GM12878 (cell line): ENCODE data around the gene ASCC2.

Experiments
- BACH1 ChIP-seq: fragments of 450-650 bp; IDR thresholded peaks from 2 replicates; pipeline ENCODE4 v1.6.1; 2017; ENCODE audit warnings: mild to moderate bottlenecking, borderline replicate concordance
- CREM ChIP-seq: IDR thresholded peaks from 2 replicates; pipeline ENCODE4 v1.6.1; 2014; ENCODE audit warnings: antibody characterized with exemption, low read depth
- IKZF1 ChIP-seq: fragments of 450-650 bp; conservative IDR thresholded peaks from 2 replicates; pipeline ENCODE4 v1.6.1; 2017; ENCODE audit warnings: antibody characterized with exemption, mild to moderate bottlenecking
- SIN3A ChIP-seq: IDR thresholded peaks from 2 replicates; pipeline ENCODE4 v1.6.1; 2012; ENCODE audit warnings: low read depth, low read length, improper control_type of control experiment
- SP1 ChIP-seq: IDR thresholded peaks from one replicate; pipeline ENCODE4 v1.6.1; 2011; ENCODE audit warnings: low read depth, low read length
- TAF1 ChIP-seq: IDR thresholded peaks from 2 replicates; pipeline ENCODE4 v1.6.1; 2011; ENCODE audit warnings: mild to moderate bottlenecking, low read depth, low read length, borderline replicate concordance
- TCF12 ChIP-seq: IDR thresholded peaks from 2 replicates; pipeline ENCODE4 v1.6.1; 2011; ENCODE audit warnings: low read depth, mild to moderate bottlenecking, low read length
- ZNF274 ChIP-seq: IDR thresholded peaks from one replicate; pipeline ENCODE4 v1.8.0; 2011; ENCODE audit not compliant: insufficient read length, insufficient read depth
- ZNF384 ChIP-seq: IDR thresholded peaks from 2 replicates; pipeline ENCODE4 v1.6.1; 2012; ENCODE audit warnings: low read depth, mild to moderate bottlenecking, low read length, improper control_type of control experiment, borderline replicate concordance
- TF ChIP-seq, protein P1 (sequence below): fragments of 450-650 bp; IDR thresholded peaks from 2 replicates; pipeline ENCODE4 v1.6.1; 2017; ENCODE audit warnings: mild to moderate bottlenecking, moderate library complexity
- TF ChIP-seq, protein P2 (sequence below), 3 experiments: IDR thresholded peaks in 2 of 3; conservative IDR thresholded peaks in 1 of 3; 2 replicates each; pipeline ENCODE4 v1.5.1; 2011; ENCODE audit warnings: low read depth in 3 of 3, low read length in 3 of 3, mild to moderate bottlenecking in 3 of 3, control low read depth in 2 of 3, moderate library complexity in 2 of 3, inconsistent platforms in 1 of 3, mixed read lengths in 1 of 3; ENCODE audit not compliant: control insufficient read depth in 2 of 3, insufficient read depth in 1 of 3; ENCODE audit errors: extremely low read depth in 1 of 3
- TF ChIP-seq, protein P3 (sequence below): fragments of 150-350 bp; IDR thresholded peaks from 2 replicates; pipeline ENCODE4 v1.6.1; 2016; ENCODE audit warnings: low read depth, low read length
- TF ChIP-seq, protein P4 (sequence below): IDR thresholded peaks from 2 replicates; pipeline ENCODE4 v1.6.1; 2011; ENCODE audit warnings: borderline replicate concordance, low read depth, mild to moderate bottlenecking, moderate library complexity, low read length; ENCODE audit not compliant: insufficient read depth, poor library complexity, severe bottlenecking

DNA sequence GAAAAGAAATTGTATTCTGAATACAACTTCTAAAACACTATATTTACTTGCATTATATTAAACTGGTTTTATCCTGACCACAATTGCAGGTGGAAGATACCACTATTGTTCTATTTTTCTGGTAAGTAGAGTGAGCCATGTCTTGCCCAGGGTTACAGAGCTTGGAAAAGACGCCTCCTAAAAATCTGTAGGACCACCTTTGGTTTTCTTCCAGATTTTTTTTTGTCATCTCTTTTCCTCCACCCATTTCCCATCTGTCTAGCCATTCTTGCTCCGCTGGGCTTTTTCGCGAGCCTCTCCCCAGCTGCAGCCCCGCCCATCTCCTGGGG is 44.6 kb upstream of the ASCC2 start:
- TF ChIP-seq, protein P1, sequence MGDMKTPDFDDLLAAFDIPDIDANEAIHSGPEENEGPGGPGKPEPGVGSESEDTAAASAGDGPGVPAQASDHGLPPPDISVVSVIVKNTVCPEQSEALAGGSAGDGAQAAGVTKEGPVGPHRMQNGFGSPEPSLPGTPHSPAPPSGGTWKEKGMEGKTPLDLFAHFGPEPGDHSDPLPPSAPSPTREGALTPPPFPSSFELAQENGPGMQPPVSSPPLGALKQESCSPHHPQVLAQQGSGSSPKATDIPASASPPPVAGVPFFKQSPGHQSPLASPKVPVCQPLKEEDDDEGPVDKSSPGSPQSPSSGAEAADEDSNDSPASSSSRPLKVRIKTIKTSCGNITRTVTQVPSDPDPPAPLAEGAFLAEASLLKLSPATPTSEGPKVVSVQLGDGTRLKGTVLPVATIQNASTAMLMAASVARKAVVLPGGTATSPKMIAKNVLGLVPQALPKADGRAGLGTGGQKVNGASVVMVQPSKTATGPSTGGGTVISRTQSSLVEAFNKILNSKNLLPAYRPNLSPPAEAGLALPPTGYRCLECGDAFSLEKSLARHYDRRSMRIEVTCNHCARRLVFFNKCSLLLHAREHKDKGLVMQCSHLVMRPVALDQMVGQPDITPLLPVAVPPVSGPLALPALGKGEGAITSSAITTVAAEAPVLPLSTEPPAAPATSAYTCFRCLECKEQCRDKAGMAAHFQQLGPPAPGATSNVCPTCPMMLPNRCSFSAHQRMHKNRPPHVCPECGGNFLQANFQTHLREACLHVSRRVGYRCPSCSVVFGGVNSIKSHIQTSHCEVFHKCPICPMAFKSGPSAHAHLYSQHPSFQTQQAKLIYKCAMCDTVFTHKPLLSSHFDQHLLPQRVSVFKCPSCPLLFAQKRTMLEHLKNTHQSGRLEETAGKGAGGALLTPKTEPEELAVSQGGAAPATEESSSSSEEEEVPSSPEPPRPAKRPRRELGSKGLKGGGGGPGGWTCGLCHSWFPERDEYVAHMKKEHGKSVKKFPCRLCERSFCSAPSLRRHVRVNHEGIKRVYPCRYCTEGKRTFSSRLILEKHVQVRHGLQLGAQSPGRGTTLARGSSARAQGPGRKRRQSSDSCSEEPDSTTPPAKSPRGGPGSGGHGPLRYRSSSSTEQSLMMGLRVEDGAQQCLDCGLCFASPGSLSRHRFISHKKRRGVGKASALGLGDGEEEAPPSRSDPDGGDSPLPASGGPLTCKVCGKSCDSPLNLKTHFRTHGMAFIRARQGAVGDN: no peak
- TF ChIP-seq IKZF1: no peak
- TF ChIP-seq, protein P2, sequence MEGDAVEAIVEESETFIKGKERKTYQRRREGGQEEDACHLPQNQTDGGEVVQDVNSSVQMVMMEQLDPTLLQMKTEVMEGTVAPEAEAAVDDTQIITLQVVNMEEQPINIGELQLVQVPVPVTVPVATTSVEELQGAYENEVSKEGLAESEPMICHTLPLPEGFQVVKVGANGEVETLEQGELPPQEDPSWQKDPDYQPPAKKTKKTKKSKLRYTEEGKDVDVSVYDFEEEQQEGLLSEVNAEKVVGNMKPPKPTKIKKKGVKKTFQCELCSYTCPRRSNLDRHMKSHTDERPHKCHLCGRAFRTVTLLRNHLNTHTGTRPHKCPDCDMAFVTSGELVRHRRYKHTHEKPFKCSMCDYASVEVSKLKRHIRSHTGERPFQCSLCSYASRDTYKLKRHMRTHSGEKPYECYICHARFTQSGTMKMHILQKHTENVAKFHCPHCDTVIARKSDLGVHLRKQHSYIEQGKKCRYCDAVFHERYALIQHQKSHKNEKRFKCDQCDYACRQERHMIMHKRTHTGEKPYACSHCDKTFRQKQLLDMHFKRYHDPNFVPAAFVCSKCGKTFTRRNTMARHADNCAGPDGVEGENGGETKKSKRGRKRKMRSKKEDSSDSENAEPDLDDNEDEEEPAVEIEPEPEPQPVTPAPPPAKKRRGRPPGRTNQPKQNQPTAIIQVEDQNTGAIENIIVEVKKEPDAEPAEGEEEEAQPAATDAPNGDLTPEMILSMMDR (IDR thresholded peaks at IDR 0.05 in 2 of 3, conservative IDR thresholded peaks at IDR 0.05 in 1 of 3; ENCODE audit: control insufficient read depth in 2 of 3, extremely low read depth in 1 of 3, insufficient read depth in 1 of 3, low read depth in 3 of 3, low read length in 3 of 3): no peak
- no peak for TF ChIP-seq ZNF384
- TF ChIP-seq CREM: no peak
- TF ChIP-seq ZNF274: no peak
- TF ChIP-seq, protein P3, sequence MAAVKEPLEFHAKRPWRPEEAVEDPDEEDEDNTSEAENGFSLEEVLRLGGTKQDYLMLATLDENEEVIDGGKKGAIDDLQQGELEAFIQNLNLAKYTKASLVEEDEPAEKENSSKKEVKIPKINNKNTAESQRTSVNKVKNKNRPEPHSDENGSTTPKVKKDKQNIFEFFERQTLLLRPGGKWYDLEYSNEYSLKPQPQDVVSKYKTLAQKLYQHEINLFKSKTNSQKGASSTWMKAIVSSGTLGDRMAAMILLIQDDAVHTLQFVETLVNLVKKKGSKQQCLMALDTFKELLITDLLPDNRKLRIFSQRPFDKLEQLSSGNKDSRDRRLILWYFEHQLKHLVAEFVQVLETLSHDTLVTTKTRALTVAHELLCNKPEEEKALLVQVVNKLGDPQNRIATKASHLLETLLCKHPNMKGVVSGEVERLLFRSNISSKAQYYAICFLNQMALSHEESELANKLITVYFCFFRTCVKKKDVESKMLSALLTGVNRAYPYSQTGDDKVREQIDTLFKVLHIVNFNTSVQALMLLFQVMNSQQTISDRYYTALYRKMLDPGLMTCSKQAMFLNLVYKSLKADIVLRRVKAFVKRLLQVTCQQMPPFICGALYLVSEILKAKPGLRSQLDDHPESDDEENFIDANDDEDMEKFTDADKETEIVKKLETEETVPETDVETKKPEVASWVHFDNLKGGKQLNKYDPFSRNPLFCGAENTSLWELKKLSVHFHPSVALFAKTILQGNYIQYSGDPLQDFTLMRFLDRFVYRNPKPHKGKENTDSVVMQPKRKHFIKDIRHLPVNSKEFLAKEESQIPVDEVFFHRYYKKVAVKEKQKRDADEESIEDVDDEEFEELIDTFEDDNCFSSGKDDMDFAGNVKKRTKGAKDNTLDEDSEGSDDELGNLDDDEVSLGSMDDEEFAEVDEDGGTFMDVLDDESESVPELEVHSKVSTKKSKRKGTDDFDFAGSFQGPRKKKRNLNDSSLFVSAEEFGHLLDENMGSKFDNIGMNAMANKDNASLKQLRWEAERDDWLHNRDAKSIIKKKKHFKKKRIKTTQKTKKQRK: no peak
- TF ChIP-seq BACH1: no peak
- no peak for TF ChIP-seq TCF12
- no peak for TF ChIP-seq TAF1
- no peak for TF ChIP-seq SP1
- TF ChIP-seq, protein P4, sequence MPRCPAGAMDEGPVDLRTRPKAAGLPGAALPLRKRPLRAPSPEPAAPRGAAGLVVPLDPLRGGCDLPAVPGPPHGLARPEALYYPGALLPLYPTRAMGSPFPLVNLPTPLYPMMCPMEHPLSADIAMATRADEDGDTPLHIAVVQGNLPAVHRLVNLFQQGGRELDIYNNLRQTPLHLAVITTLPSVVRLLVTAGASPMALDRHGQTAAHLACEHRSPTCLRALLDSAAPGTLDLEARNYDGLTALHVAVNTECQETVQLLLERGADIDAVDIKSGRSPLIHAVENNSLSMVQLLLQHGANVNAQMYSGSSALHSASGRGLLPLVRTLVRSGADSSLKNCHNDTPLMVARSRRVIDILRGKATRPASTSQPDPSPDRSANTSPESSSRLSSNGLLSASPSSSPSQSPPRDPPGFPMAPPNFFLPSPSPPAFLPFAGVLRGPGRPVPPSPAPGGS: no peak
- TF ChIP-seq SIN3A: no peak
